ENCODE results near the gene ADAMTS13. TPM values are rescaled to one million over a fixed set of nuclear protein-coding genes. Genes with fewer than 3 reads are reported as not detected.

Gene ADAMTS13
- total and polyA plus RNA-seq, 10 donors = 1.1 to 4.8 (median 2.7) TPM

DNA sequence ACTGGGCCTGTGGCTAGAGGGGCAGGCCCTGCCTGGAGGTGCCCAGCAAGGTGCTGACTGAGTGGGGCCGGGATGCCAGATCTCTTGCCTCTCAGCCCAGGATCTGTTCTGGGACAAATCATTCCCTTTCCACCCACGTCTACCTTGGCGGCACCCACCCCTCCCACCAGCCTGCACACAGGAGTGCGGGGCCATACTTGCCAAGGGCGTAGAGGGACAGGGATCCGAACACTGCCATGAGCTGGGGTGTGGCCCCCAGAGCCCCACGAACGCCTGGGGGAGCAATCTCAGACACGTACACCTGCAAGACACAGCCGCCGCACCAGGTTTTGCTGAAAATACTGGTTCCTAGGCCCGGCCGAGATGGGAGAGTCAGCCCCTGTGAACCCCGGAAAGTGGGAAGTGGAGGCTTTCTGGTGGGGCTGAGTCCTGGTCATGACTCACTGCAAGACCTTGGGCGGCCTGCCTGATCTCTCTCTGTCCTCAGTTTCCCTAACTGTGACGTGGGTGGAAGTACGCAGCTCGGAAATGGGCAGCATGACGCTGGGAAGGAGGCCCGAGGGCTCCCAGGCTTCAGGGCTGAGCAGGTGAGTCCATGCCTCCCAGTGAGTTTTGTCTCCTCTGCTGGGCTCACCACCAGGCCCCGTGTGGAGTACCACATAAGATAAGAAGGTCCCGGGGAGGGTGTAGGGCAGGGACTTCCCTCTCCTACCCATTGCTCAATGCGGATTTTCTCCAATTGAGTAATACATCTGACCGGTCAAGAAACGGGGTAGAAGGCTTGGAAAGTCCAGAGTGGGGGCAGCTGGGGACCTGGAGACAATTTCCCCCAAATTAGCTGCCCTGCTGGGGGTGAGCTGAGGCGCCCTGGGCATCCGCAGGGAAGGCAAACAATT lies 54.1 kb downstream of the ADAMTS13 start:
- TF ChIP-seq POLR2A (IDR thresholded peaks at IDR 0.05) = no peak
- TF ChIP-seq, protein P1, sequence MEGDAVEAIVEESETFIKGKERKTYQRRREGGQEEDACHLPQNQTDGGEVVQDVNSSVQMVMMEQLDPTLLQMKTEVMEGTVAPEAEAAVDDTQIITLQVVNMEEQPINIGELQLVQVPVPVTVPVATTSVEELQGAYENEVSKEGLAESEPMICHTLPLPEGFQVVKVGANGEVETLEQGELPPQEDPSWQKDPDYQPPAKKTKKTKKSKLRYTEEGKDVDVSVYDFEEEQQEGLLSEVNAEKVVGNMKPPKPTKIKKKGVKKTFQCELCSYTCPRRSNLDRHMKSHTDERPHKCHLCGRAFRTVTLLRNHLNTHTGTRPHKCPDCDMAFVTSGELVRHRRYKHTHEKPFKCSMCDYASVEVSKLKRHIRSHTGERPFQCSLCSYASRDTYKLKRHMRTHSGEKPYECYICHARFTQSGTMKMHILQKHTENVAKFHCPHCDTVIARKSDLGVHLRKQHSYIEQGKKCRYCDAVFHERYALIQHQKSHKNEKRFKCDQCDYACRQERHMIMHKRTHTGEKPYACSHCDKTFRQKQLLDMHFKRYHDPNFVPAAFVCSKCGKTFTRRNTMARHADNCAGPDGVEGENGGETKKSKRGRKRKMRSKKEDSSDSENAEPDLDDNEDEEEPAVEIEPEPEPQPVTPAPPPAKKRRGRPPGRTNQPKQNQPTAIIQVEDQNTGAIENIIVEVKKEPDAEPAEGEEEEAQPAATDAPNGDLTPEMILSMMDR (IDR thresholded peaks at IDR 0.05 in 8 of 11, conservative IDR thresholded peaks at IDR 0.05 in 3 of 11) = no peak
- TF ChIP-seq POLR2AphosphoS5 (IDR thresholded peaks at IDR 0.05) = no peak
- H3K27ac ChIP-seq = peak overlapping the region in 3 of 8 donors; percentile 4 to 28 (median 18)
- peak overlapping the region in 1 of 8 donors; percentile 79 for H3K4me3 ChIP-seq
- peaks cover 13 to 81% (median 53%) of the 10 kb centered on the region in 6 donors for H3K4me1 ChIP-seq
- no peaks in the 10 kb centered on the region for H3K9me3 ChIP-seq
- peaks cover 0 to 59% (median 38%) of the 10 kb centered on the region in 6 donors for H3K36me3 ChIP-seq
- peaks cover 0 to 10% (median 0%) of the 10 kb centered on the region in 7 donors for H3K27me3 ChIP-seq (replicated peaks in 1 of 7)
- intact Hi-C loops (cut with DNase I; ENCODE audit: low total_unique reads) = no loop called here
- no peak for DNase-seq
- WGBS, 5 donors = 76 to 86% (median 79%) methylated on average over 17 to 27 of the region's 27 CpGs

DNA sequence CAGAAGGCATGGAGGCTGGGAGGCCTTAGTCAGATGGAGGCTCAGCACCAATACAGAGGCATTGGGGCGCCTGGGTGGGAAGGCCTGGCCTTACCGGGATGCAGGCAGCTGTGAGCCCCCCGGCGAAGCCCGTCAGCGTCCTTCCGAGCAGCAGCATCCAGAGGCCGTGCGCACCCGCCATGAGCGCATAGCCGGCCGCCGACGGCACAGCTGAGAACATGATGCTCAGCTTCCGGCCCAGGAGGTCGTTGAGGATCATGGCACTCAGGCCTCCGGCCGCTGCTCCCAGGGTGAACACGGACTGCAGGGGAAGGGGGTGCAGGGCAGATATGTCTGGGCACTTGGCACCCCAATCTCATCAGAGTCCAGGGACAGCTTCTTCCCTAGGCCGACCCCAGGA lies 54.8 kb downstream of the ADAMTS13 start:
- peak overlapping the region in 3 of 8 donors; percentile 4 to 28 (median 18) for H3K27ac ChIP-seq
- 93 to 98% (median 96%) methylated on average over 5 to 21 of the region's 21 CpGs for WGBS, 5 donors
- DNase-seq = no peak
- TF ChIP-seq, protein P1 (IDR thresholded peaks at IDR 0.05 in 8 of 11, conservative IDR thresholded peaks at IDR 0.05 in 3 of 11) = no peak
- no peak for TF ChIP-seq POLR2AphosphoS5 (IDR thresholded peaks at IDR 0.05)
- intact Hi-C loops (cut with DNase I; ENCODE audit: low total_unique reads) = no loop called here
- H3K36me3 ChIP-seq = peaks cover 0 to 52% (median 33%) of the 10 kb centered on the region in 6 donors
- peaks cover 13 to 75% (median 53%) of the 10 kb centered on the region in 6 donors for H3K4me1 ChIP-seq
- peak overlapping the region in 1 of 8 donors; percentile 79 for H3K4me3 ChIP-seq
- H3K27me3 ChIP-seq (replicated peaks in 1 of 7) = peaks cover 0 to 10% (median 0%) of the 10 kb centered on the region in 7 donors
- no peaks in the 10 kb centered on the region for H3K9me3 ChIP-seq

DNA sequence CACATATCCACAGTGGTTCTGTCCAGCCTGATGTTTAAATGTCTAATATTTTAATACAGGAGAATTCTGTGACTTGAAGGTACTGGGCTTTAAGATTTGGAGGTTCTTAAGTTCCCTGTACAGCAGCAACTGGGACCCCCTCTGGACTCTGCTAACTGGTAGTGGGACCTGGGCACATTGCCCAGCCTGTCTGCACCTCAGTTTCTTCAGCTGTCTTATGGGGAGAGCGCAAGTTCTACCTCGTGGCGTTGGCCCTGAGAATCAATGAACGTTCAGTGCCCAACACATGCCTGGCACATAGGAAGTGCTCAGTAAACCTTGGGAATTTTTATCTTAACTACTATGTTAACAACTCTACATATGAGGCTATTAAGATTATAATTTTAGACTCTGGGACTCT lies 55.3 kb downstream of the ADAMTS13 start:
- Histone ChIP-seq H3K4me1 (peaks cover 13 to 71% (median 53%) of the 10 kb centered on the region in 6 donors), H3K9me3 (no peaks in the 10 kb centered on the region), H3K27ac (peak overlapping the region in 2 of 8 donors; percentile 88 to 89), H3K36me3 (peaks cover 0 to 47% (median 32%) of the 10 kb centered on the region in 6 donors), H3K4me3 (peak overlapping the region in 5 of 8 donors; percentile 59 to 86 (median 71)), H3K27me3 (replicated peaks in 1 of 7) (peaks cover 0 to 10% (median 0%) of the 10 kb centered on the region in 7 donors)
- DNase-seq = no peak
- 82 to 91% (median 86%) methylated on average over 4 of the region's 4 CpGs for WGBS, 5 donors
- no peak for TF ChIP-seq POLR2AphosphoS5 (IDR thresholded peaks at IDR 0.05)
- TF ChIP-seq, protein P1 (IDR thresholded peaks at IDR 0.05 in 8 of 11, conservative IDR thresholded peaks at IDR 0.05 in 3 of 11) = no peak
- TF ChIP-seq POLR2A (IDR thresholded peaks at IDR 0.05) = no peak
- intact Hi-C loops (cut with DNase I; ENCODE audit: low total_unique reads) = no loop called here
